GM18508 (cell line): Measurements from ENCODE around the gene HHAT.

Experiments used
- ATAC-seq: cut with Tn5 transposase; IDR thresholded peaks from one replicate; pipeline ENCODE4 v1.9.1; 2021; ENCODE audit warnings: moderate number of reproducible peaks; ENCODE audit not compliant: insufficient read depth, unreplicated experiment

The HHAT gene

DNA sequence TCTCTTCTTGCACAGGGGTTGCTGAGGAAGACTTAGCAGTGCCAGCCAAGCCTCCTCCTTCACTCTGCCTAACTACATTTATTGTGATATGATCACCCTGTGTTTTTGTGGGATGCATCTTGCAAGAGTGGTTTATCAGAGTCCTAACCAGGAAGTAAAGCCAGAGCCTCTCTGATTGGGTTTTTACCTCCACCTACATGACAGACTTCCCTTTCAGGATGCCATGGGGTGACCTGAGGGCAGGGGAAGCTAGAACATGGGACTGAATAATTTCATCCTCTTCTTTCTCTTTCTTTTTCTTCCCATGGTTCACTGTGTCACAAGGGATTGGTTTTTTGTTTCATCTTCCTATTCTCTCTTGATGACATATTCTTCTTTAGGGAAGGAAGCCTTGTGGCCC, 146.6 kb downstream of the HHAT start:
- ATAC-seq = no peak

DNA sequence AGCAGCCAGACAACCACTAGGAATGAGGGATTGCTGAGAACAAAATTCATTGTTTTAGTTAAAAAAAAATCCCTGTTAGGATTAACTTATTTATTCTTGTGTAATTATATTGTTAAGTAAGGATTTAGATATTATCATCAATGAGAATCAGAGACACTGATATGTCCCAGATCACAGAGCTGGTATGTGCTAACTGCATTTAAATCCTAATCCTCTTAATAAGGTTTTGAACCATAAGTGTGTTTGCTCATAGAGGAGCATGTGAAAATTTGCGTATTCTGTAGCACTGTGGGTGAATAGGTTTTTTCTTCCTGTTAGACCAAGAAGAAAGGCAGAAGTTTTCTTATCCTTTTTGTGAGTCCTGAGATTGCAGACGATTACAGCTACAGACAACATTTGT, 147.1 kb downstream of the HHAT start:
- ATAC-seq = no peak

DNA sequence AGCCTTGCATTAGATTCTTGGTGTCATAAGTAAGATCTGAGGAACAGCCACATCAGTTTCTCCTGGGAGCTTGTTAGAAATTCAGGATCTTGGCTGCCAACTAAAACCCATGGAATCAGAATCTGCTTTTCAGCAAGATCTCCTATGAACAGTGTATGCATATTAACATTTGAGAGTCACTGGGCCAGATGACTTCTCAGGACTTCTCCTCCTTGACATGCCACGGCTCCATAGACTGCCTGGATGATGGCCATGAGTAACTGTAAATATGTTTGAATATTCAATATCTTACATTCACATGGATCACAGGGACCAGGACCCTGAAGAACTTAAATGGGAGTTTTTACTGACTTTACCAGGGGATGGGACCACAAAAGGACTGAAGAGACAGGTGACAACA, 148.0 kb downstream of the HHAT start:
- no peak for ATAC-seq

DNA sequence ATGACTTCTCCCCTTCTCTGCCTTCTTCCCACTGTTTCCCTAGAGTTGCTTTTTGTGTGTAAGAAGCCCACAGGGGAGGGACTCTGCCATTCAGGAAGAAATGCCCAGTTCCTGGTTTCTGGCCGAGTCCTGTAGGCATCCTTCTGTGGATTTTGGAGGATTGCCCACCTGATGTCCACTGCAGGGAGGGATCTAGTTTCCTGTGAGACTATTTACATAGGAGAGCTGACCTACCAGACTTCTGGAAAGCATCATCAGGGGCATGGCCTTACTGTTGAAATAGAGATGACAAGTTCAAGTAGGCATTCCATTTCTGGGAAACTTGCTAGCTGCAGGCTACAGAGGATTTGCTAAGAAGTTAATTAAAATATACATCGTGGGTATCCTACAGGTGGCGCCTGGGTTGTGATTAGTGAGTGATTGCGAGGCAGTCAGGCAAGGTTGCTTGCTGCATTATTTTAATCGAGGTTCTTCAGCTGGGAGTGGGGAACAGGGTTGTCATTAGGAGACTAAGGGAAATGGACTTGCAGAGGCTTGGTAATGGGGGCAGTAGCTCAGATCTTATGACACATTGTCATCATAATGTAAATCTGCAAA, 148.7 kb downstream of the HHAT start:
- ATAC-seq = no peak

DNA sequence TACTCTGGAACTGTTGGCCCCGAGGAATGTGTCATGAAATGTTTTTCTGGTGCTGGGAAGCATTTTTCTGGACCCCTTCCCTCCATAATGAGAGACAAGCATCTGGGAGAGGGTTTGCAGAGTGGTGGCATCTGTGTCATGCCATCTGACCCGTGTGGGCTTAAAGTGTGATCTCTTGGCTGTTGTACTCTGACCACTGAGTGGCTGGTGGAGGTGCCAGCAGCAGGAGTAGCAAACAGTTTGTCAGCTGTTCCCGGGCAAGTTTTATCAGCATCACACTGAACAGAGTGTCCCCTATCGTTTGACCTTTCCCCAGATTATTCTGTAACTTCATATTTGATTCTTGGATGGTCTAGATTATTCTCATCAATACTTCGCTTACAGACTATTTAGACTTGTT, 150.1 kb downstream of the HHAT start:
- ATAC-seq = no peak

DNA sequence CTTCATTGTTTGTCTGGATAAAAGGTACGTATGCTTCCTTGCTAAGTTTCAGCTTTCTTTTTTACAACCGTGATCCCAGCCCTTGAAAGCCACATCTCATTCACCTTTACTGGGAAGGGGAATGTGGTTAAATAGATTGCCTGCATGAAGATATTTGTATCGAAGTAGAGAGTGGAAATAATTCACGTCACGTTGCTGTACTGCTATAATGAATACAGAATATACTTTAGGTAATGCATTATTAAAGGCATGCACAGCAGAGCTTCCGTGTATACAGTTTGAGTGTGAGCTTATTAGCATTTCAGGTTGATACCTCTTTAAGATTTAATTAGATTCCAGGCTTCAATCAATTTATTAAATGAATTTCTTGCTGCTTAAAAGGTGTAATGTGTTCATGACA, 153.8 kb downstream of the HHAT start:
- no peak for ATAC-seq

DNA sequence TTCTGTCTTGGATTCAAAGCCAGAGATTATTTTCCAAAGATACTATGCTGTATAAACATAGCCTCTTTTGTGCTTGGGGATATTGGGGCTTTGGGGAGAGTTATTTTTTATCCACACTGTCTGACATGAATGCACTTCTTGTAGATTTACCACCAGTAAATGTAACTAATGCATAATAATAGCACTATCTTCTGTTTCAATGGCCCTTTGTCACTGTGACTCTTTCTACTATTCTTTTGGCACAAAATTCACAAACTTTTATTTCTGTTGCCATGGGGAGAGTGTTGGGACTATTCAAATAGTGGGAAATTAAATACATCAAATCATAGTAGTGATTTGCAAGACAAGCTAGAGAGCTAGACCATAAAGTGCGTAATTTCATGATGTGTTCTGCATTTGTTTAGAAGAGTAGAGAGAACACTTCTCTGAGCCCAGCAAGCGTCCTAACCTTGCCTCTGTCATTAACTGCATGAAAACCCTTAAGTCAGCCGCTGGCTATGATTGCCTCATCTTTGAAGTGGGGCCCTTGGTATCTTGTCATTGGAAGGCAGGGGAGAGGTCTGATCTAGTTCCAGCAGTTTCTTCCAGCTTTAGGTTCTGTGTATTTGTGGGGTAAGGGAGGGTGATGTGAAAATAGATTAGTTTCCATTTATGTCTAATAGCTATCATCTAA, 154.4 kb downstream of the HHAT start:
- no peak for ATAC-seq

DNA sequence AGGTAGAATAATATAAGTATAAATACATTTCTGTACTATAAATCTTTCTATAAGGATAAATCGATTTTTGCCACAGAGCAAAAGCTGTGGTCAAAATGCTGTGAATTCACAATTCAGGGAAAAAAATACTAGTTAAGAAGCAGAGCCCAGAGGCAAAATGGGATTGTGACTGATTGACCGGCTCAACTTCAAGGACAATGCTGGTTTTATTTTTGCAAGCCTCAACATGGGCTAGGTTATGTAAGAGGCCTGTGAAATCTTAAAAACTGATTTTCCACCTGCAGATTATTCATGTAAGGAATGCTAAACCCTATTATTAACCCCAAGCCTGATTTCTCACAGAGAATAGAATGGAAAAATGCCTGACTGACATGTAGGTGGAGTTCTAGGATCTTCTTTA, 155.1 kb downstream of the HHAT start:
- ATAC-seq = no peak

DNA sequence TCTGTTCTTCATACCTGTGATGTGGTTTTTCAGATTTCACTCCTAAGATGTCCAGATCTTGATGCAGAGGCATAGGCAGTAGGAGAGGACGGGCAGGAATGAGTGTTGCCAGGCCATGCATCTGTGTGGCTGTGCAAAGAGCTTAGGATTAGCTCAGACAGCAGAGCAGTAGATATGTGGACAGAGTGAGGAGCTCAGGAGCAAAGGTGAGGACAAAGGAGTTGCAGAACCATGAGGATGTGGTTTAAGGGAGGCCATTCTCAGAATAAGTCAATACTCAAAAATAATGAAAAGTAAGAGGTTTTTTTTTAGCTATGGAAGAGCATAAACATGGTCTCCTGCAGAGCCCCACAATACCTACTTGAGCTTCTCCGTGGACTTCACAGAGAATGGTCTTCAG, 158.3 kb downstream of the HHAT start:
- no peak for ATAC-seq

DNA sequence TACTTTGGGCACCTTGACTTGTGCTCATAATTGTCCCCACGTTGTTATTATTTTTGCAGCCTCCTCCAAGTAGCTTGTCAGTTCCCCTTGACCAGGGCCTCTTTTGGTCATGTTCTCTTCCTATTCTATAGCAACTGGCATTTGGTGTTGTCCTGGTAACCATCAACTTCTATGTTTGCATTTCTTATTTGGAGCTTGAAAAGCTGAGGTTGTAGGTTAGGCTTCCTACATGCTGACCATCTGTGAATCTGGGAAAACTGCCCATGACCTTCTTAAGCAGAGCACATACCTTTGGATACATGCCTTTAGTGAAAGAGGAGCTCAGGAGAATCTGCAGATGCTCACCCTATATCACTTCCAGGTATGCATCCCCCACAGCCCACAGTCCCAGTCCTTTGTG, 160.8 kb downstream of the HHAT start:
- ATAC-seq = no peak

DNA sequence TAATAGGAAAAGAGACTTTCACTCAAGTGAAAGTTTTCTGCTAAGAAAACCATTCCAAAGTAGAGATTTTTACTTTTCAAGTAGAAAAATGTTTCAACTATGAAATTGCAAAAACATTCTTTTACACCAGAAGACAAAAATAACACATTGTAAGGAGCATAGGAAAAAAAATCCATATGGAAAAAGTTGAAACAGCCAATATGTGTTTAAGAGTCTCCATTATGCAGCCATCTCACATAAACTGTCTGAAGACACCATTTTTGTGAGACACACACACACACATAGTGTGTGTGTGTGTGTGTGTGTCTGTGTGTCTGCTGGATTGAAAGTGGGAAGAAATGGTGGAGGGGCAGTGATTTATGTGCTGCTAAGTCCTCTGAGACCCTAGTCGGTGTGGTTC, 162.1 kb downstream of the HHAT start:
- ATAC-seq = no peak

DNA sequence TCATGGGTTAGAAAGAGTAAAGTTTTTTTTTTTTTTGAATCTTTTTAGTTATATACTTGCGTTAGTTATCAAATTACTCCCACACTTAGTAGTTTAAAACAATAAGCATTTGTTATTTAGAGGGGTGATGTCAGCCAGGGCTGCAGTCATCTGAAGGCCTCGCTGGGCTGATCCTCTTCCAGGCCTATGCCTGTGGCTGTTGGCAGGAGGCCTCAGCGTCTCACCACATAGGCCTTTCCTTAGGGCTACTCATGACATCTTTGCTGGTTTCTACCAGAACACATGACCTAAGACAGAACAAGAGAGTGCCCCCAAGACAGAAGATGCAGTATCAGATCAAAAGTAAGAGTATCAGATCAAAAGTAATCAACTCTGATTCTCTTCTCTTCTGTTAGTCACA, 167.4 kb downstream of the HHAT start:
- ATAC-seq = no peak

DNA sequence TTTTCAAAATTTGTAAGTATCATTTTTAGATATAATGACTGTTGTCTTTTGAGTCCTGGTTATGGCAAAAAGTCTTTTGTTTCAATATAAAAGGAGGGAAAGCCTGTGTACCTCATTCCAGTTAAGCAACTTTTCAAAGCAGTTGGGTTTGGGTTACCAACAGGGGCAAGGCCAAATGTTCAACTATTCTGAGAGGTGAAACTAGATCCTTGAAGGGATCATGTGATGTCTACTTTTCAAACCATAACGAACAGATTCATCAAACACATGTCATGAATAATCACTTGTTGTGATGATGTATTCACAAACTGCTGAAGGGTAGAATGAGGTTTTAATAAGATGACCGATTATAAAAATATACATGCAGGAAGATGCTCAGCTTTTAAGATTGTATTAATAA, 171.3 kb downstream of the HHAT start:
- ATAC-seq = no peak

DNA sequence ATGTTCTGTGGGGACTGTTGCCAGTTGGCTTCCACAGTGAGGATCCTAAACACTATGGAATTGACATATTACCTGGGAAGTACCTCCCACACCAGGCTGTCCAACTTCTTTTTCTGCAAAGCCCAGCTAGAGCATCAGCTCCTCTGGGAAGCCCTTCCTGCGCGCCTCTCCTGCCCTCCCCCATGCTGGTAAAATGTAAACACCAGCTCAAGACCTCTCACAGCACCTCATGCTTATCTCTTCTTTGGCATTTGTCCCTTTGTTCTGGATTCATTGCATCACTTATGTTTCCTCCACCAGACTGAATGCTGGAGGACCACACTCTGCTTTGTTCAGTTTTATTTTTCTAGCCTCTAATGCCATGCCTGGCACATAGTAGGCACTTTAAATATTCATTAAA, 172.1 kb downstream of the HHAT start:
- no peak for ATAC-seq

DNA sequence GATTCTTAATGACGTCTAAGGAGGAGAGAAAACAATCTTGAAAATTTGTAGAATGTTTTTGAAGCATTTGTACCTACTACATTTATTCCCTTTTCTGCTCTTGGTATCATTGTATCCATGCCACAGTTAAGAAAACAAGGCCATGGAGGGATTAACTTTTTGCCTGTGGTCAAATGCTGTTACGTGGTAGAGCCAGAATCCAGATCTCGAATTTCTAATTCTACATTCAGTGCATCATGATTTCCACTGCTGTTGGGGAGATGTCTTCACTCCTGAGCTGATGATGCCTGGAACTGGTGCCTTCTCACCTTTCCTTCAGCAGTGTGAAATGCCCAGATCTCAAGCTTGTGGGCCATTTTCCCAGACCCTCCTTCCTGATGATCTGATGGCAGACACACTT, 175.6 kb downstream of the HHAT start:
- no peak for ATAC-seq

DNA sequence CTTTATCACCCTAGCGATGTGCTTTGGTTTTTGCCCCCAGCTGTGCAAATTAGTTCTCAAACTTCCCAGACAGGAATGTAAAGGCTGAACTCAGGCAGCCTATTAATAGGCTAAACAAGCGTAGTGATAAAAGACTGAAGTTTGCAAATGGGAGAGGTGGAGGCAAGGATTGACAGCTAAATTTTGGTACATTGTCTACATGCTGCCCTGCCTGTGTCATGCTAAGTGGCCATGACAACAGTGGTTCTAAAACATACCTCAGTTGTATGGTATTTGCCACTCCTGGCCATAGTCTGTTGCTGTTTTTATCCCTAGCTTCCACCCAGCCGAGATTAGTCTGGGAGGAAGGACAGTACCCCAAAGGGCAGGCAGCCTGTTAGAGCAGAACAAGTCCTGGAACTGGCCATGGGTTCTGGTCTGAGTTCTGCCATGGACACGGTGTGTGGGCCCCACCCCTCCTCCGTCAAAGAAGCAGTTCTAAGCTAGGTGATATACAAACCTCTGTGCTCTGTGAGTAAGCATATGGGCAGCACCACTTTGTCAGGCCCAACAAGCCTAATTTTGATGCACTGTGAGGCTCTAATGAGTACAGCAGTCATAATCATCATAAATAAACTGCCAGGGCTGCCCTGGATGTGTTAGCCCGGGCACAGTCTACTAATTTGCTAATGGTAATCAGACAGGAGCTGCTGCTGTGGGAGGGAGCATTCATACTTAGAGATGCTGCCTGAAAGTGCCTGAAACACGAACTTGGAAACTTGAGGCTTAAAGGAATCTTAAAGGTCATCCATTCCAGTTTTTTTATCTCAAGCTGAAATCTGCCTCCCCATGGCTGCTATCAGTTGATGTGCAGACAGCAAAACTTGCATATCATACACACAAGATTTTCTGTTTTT, 177.1 kb downstream of the HHAT start:
- ATAC-seq = no peak

DNA sequence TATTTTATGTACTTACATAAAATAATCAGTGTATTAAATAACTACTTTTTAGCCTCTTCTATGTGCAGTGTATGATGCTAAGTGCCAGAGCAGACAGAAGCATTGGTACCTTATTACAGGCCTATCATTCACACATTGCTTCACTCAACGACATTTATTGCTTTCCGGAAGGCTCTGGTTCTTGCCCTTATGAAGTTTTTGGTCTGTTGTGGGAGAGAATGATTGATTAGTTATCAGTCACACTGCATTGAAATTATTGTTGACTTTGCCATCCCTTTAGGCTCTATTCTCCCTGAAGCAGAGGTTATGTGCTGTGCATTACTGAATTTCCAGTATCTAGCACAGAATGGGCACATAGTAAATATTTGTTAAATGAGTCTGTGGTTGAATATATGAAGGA, 178.0 kb downstream of the HHAT start:
- ATAC-seq = no peak

DNA sequence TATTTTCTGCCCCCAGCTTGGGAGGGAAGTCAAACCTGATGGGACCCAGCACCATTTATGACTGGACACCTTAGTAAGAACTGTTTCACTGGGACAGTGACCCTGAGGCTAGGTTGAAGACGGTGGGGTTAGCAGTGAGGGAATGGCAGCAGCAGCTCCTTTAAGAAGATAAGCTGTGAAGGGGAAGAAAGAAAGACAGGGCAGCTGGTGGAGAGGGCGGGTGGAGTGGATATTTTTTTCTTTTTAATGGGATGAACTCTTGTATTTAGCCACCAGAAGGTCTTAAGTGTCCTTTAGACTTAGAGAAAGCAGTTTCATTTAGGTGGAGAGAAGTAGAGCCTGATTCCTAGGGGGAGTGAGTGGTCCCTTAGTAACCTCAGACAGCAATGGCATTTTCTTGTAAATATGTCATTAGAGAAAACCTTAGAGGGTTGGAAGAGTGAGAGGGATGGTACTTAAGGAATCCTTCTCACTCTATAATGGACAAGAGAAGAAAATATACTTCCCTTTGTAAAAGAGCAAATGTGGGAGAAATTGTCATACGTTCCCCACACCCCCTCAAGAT, 187.5 kb downstream of the HHAT start:
- ATAC-seq = no peak

DNA sequence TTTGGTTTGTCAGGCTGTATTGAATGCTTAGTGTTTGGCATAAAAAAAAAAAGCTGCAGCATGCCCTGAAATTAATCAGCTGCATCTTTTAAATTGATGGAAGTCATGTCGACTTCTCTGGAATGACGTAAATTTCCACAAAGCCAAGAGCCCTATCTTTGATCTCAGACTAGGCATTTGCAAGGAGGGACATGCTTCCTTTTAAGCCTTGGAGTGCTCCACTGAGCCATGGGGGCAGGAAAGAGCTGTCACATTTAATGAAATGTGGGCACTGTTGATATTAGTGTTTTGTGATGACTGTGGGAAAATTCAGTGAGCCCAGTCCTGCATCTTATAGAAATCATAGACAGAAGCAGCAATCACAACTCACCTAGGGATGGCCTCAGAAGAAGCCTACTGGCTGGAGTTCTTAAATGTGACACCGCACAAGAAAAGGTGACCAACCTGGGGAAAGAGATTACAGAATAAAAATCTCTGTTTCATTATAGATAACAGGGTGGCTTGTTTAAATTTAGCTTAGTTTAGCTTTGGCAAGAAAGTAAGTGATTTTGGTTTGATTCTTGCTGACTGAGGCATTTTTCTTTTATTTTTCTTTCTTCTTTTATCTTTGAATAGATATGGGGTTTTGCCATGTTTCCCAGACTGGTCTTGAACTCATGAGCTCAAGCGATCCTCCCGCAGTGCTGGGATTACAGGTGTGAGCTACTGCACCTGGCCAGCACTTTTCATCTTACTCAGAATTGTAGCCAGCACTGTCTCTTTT, 188.2 kb downstream of the HHAT start:
- no peak for ATAC-seq

DNA sequence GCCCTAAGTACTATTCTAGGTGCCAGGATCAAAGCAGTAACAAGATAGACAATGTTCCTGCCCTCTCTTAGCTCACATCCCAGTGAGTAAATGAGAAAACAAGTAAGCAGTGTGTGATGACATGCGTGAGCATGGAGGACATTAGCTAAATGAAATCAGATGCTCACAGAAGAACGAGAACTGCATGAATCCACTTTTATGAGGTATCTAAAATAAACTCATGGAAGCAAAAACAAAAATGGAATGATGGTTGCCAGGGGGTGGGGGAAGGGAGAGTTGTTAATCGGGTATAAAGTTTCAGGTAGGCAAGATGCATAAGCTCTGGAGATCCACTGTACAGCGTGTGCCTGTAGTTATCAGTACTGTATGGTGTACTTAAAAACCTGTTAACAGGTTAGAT, 195.1 kb downstream of the HHAT start:
- ATAC-seq = no peak
